OCI-LY3 (cell line): ENCODE data around the gene STK17A.

ENCODE experiments used
- EZH2phosphoT487 ChIP-seq: fragments of 200-600 bp; shearing (Covaris generic); IDR thresholded peaks from 2 replicates; pipeline ENCODE4 v1.6.1; 2018; ENCODE audit warnings: antibody characterized with exemption, mixed run types, low read depth
- TF ChIP-seq, protein P1 (sequence below): fragments of 200-600, 300-600 bp; sonication (generic); IDR thresholded peaks from 2 replicates; pipeline ENCODE4 v1.5.1; 2014; ENCODE audit warnings: antibody characterized with exemption, low read length, low read depth

DNA sequence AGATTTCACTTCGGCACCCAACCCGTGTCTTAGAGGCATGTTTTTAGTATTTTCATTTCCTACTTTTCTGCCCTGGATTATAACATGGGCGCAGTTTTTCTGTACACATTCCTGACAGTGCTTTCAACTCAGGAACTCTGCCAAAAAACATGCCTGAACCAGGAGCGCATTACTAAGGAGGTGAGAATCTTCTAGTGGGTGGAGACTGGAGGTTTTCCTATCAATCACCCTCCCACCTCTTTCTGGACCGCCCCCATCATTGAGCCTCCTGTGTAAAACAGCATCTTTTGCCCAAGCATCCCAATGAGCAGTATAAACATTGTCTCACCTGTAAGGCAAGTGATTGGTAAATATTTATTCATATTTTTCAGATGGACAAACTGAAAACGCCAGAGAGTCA lies 53.2 kb downstream of the STK17A start:
- TF ChIP-seq, protein P1, sequence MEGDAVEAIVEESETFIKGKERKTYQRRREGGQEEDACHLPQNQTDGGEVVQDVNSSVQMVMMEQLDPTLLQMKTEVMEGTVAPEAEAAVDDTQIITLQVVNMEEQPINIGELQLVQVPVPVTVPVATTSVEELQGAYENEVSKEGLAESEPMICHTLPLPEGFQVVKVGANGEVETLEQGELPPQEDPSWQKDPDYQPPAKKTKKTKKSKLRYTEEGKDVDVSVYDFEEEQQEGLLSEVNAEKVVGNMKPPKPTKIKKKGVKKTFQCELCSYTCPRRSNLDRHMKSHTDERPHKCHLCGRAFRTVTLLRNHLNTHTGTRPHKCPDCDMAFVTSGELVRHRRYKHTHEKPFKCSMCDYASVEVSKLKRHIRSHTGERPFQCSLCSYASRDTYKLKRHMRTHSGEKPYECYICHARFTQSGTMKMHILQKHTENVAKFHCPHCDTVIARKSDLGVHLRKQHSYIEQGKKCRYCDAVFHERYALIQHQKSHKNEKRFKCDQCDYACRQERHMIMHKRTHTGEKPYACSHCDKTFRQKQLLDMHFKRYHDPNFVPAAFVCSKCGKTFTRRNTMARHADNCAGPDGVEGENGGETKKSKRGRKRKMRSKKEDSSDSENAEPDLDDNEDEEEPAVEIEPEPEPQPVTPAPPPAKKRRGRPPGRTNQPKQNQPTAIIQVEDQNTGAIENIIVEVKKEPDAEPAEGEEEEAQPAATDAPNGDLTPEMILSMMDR, result no peak
- no peak for TF ChIP-seq EZH2phosphoT487
